ENCODE measurements around the gene GPR157. TPM values are rescaled to one million over a fixed set of nuclear protein-coding genes. Genes with fewer than 3 reads are reported as not detected.

Gene GPR157
- total RNA-seq, 1 donor: 5.4 TPM

GRCh38 chr1:9152535-9152934, 23.6 kb upstream of the GPR157 start:
- H3K79me2 ChIP-seq (ENCODE audit: insufficient read depth, low read length): peaks cover 82% of the 10 kb centered on the region
- H3K4me3 ChIP-seq (ENCODE audit: insufficient read depth, low read length): no peak overlapping the region
- H3K4me2 ChIP-seq (ENCODE audit: insufficient read depth, low read length): no peak overlapping the region
- no peak for TF ChIP-seq CTCF (IDR thresholded peaks at IDR 0.05; ENCODE audit: extremely low read depth, low read depth, low read length)
- no peak for DNase-seq (ENCODE audit: insufficient read length, low spot score, missing footprints)
- H2AFZ ChIP-seq (ENCODE audit: low read length): no peak overlapping the region
- peaks cover 62% of the 10 kb centered on the region for H3K36me3 ChIP-seq (ENCODE audit: insufficient read depth, low read length)
- H3K27me3 ChIP-seq (ENCODE audit: insufficient read depth, low read length): no peaks in the 10 kb centered on the region
- peaks cover 25% of the 10 kb centered on the region for H3K4me1 ChIP-seq (ENCODE audit: insufficient read depth, low read length)
- no peaks in the 10 kb centered on the region for H3K9me3 ChIP-seq (ENCODE audit: low read depth, low read length)
- peak overlapping the region; percentile 52 for H3K27ac ChIP-seq (ENCODE audit: low read depth, low read length)
- peaks cover 49% of the 10 kb centered on the region for H4K20me1 ChIP-seq (ENCODE audit: insufficient read depth, low read length)

GRCh38 chr1:9151328-9151860, 22.5 kb upstream of the GPR157 start:
- no peak overlapping the region for H2AFZ ChIP-seq (ENCODE audit: low read length)
- no peak overlapping the region for H3K4me2 ChIP-seq (ENCODE audit: insufficient read depth, low read length)
- peaks cover 25% of the 10 kb centered on the region for H3K4me1 ChIP-seq (ENCODE audit: insufficient read depth, low read length)
- H3K27ac ChIP-seq (ENCODE audit: low read depth, low read length): peak overlapping the region; percentile 67
- H3K9me3 ChIP-seq (ENCODE audit: low read depth, low read length): no peaks in the 10 kb centered on the region
- DNase-seq (ENCODE audit: insufficient read length, low spot score, missing footprints): no peak
- H3K36me3 ChIP-seq (ENCODE audit: insufficient read depth, low read length): peaks cover 61% of the 10 kb centered on the region
- peaks cover 71% of the 10 kb centered on the region for H3K79me2 ChIP-seq (ENCODE audit: insufficient read depth, low read length)
- H4K20me1 ChIP-seq (ENCODE audit: insufficient read depth, low read length): peaks cover 40% of the 10 kb centered on the region
- TF ChIP-seq CTCF (IDR thresholded peaks at IDR 0.05; ENCODE audit: extremely low read depth, low read depth, low read length): no peak
- no peak overlapping the region for H3K4me3 ChIP-seq (ENCODE audit: insufficient read depth, low read length)
- H3K27me3 ChIP-seq (ENCODE audit: insufficient read depth, low read length): no peaks in the 10 kb centered on the region

- peak; percentile 86 for DNase-seq (ENCODE audit: insufficient read length, low spot score, missing footprints)
- H3K4me2 ChIP-seq (ENCODE audit: insufficient read depth, low read length): no peak overlapping the region
- H3K79me2 ChIP-seq (ENCODE audit: insufficient read depth, low read length): peaks cover 64% of the 10 kb centered on the region
- TF ChIP-seq CTCF (IDR thresholded peaks at IDR 0.05; ENCODE audit: extremely low read depth, low read depth, low read length): no peak
- H3K9me3 ChIP-seq (ENCODE audit: low read depth, low read length): no peaks in the 10 kb centered on the region
- H3K4me3 ChIP-seq (ENCODE audit: insufficient read depth, low read length): no peak overlapping the region
- H3K27ac ChIP-seq (ENCODE audit: low read depth, low read length): peak overlapping the region; percentile 67
- H3K27me3 ChIP-seq (ENCODE audit: insufficient read depth, low read length): no peaks in the 10 kb centered on the region
- no peak overlapping the region for H2AFZ ChIP-seq (ENCODE audit: low read length)
- peaks cover 25% of the 10 kb centered on the region for H3K4me1 ChIP-seq (ENCODE audit: insufficient read depth, low read length)
- H4K20me1 ChIP-seq (ENCODE audit: insufficient read depth, low read length): peaks cover 36% of the 10 kb centered on the region
- peaks cover 59% of the 10 kb centered on the region for H3K36me3 ChIP-seq (ENCODE audit: insufficient read depth, low read length)
Observed at GRCh38 chr1:9150582-9151327, 21.9 kb upstream of the GPR157 start.

- Histone ChIP-seq H3K79me2 (ENCODE audit: insufficient read depth, low read length) (peaks cover 59% of the 10 kb centered on the region), H4K20me1 (ENCODE audit: insufficient read depth, low read length) (peaks cover 35% of the 10 kb centered on the region), H3K27ac (ENCODE audit: low read depth, low read length) (peak overlapping the region; percentile 67), H3K4me2 (ENCODE audit: insufficient read depth, low read length) (no peak overlapping the region), H3K9me3 (ENCODE audit: low read depth, low read length) (no peaks in the 10 kb centered on the region), H3K4me3 (ENCODE audit: insufficient read depth, low read length) (no peak overlapping the region), H3K36me3 (ENCODE audit: insufficient read depth, low read length) (peaks cover 56% of the 10 kb centered on the region), H2AFZ (ENCODE audit: low read length) (no peak overlapping the region), H3K4me1 (ENCODE audit: insufficient read depth, low read length) (peaks cover 28% of the 10 kb centered on the region), H3K27me3 (ENCODE audit: insufficient read depth, low read length) (no peaks in the 10 kb centered on the region)
- no peak for TF ChIP-seq CTCF (IDR thresholded peaks at IDR 0.05; ENCODE audit: extremely low read depth, low read depth, low read length)
- peak; percentile 89 for DNase-seq (ENCODE audit: insufficient read length, low spot score, missing footprints)
Observed at GRCh38 chr1:9149837-9150581, 21.1 kb upstream of the GPR157 start.
